Ascending aorta (tissue), 2 donors: ENCODE measurements around the gene TMEM266. TPM values are rescaled to one million over a fixed set of nuclear protein-coding genes. Genes with fewer than 3 reads are reported as not detected.

Experiments used
- DNase-seq, 2 donors: peaks; one replicate each; pipeline ENCODE4 v3.0.0-alpha.2; 2019; ENCODE audit warnings: low spot score in 2 of 2
- H3K27ac ChIP-seq, 2 donors: fragments of 200-600 bp; sonication (generic); one replicate each; pipeline ENCODE4 v1.5.1; 2016 to 2017; ENCODE audit warnings: mild to moderate bottlenecking in 1 of 2
- H3K27me3 ChIP-seq: fragments of 200-600 bp; sonication (generic); one replicate; pipeline ENCODE4 v1.5.1; 2017
- H3K36me3 ChIP-seq, 2 donors: fragments of 200-600 bp; sonication (generic); one replicate each; pipeline ENCODE4 v1.5.1; 2016
- H3K4me1 ChIP-seq, 2 donors: fragments of 200-600 bp; sonication (generic); one replicate each; pipeline ENCODE4 v1.5.1; 2016 to 2017; ENCODE audit warnings: mild to moderate bottlenecking in 1 of 2
- H3K4me3 ChIP-seq, 2 donors: fragments of 200-600 bp; sonication (generic); one replicate each; pipeline ENCODE4 v1.5.1; 2016 to 2017; ENCODE audit warnings: mild to moderate bottlenecking in 1 of 2
- H3K9me3 ChIP-seq, 2 donors: fragments of 200-600 bp; sonication (generic); one replicate each; pipeline ENCODE4 v1.5.1; 2016
- CTCF ChIP-seq, 3 experiments: fragments of 200-600 bp in 2 of 3; fragments of 450-650 bp in 1 of 3; sonication (generic) in 2 of 3; IDR thresholded peaks; one replicate each; pipeline ENCODE4 v1.5.1; 2016 to 2019; ENCODE audit warnings: antibody characterized with exemption in 3 of 3, mild to moderate bottlenecking in 1 of 3, moderate library complexity in 1 of 3
- intact Hi-C: fragments of 100-400 bp; cut with DNase I; formaldehyde crosslinking; loops from one replicate; pipeline ENCODE4 v1.15.1; 2023
- total RNA-seq: library from RNA; depleted of rRNA; stranded (reverse); fragments of >200 nt; gene quantifications from one replicate; pipeline ENCODE4 v1.1.0, GENCODE V29; 2016

TMEM266 gene
- total RNA-seq, 1 donor from 2014 or later, result not detected

GRCh38 chr15:76116138-76116885 lies 56.5 kb downstream of the TMEM266 start:
- DNase-seq, result no peak
- no peaks in the 10 kb centered on the region for H3K4me1 ChIP-seq
- H3K4me3 ChIP-seq, result no peak overlapping the region
- H3K36me3 ChIP-seq, result no peaks in the 10 kb centered on the region
- no peak for TF ChIP-seq CTCF (IDR thresholded peaks at IDR 0.05)
- H3K27ac ChIP-seq, result no peak overlapping the region
- no peaks in the 10 kb centered on the region for H3K9me3 ChIP-seq
- H3K27me3 ChIP-seq, result no peaks in the 10 kb centered on the region
- intact Hi-C loops, result no loop called here

DNA sequence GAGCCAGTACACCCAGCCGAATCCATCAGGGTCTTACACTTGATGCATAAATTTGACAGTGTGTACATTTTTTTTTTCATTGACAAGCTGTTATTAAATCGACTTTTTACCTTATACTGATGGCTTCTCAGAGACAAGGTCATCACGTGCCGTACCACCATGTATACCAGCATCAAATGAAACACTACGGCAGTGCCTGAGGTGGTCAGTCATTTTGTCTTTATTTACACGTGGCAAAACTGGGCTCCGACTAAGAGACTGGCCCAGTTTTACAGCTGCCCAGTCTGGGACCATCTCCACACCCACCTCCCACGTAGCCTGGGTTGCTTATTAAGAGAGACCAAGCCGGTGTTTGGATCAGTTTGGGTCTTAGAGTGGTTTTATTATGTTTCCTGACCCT lies 57.4 kb downstream of the TMEM266 start:
- DNase-seq, result no peak
- Histone ChIP-seq H3K4me3 (no peak overlapping the region), H3K36me3 (no peaks in the 10 kb centered on the region), H3K9me3 (no peaks in the 10 kb centered on the region), H3K4me1 (no peaks in the 10 kb centered on the region), H3K27me3 (no peaks in the 10 kb centered on the region), H3K27ac (no peak overlapping the region)
- TF ChIP-seq CTCF (IDR thresholded peaks at IDR 0.05), result no peak
- intact Hi-C loops, result no loop called here

GRCh38 chr15:76118767-76119166 lies 59.0 kb downstream of the TMEM266 start:
- no peak overlapping the region for H3K4me3 ChIP-seq
- no peak overlapping the region for H3K27ac ChIP-seq
- H3K9me3 ChIP-seq, result no peaks in the 10 kb centered on the region
- intact Hi-C loops, result no loop called here
- no peaks in the 10 kb centered on the region for H3K36me3 ChIP-seq
- TF ChIP-seq CTCF (IDR thresholded peaks at IDR 0.05), result no peak
- no peaks in the 10 kb centered on the region for H3K4me1 ChIP-seq
- DNase-seq, result no peak
- H3K27me3 ChIP-seq, result no peaks in the 10 kb centered on the region

DNA sequence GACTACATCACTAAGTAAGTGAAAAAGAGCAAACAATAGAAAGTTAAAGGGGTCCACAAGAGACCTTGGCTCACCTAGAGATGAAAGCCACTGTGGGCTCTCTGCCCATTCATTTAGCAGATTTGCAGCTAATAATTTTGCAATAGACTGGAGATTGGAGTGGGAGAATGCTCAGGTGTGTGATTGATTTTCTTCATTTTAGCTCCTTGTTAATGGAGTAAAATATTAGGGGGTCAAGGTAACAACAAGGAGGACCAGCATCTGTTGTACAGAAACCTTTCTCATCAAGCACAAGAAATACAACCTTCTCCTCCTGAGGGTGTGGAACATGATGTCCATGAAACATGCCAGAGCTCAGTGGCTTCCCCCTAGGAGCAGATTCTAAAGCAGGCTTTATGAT lies 63.2 kb downstream of the TMEM266 start:
- Histone ChIP-seq H3K36me3 (no peaks in the 10 kb centered on the region), H3K4me3 (no peak overlapping the region), H3K27me3 (no peaks in the 10 kb centered on the region), H3K9me3 (no peaks in the 10 kb centered on the region), H3K27ac (no peak overlapping the region), H3K4me1 (no peaks in the 10 kb centered on the region)
- DNase-seq, result no peak
- no peak for TF ChIP-seq CTCF (IDR thresholded peaks at IDR 0.05)
- intact Hi-C loops, result no loop called here

DNA sequence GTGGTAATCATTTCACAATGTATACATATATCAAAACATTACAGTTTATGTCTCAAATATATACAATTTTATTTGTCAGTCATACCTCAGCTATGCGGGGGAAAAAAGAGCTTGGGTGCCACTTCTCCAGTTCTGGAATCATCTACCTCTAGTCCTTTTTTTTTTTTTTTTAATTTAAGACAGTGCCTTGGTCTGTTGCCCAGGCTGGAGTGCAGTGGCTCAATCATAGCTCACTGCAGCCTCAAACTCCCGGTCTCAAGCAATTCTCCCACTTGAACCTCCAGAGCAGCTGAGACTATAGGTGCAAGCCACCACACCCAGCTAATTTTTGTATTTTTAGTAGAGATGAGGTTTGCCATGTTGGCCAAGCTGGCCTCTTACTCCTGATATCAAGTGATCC lies 67.4 kb downstream of the TMEM266 start:
- intact Hi-C loops, result no loop called here
- Histone ChIP-seq H3K9me3 (no peaks in the 10 kb centered on the region), H3K27ac (no peak overlapping the region), H3K4me3 (no peak overlapping the region), H3K27me3 (no peaks in the 10 kb centered on the region), H3K36me3 (no peaks in the 10 kb centered on the region), H3K4me1 (no peaks in the 10 kb centered on the region)
- DNase-seq, result no peak
- no peak for TF ChIP-seq CTCF (IDR thresholded peaks at IDR 0.05)

- no peak for DNase-seq
- no peak for TF ChIP-seq CTCF (IDR thresholded peaks at IDR 0.05)
- H3K27me3 ChIP-seq, result no peaks in the 10 kb centered on the region
Observed at GRCh38 chr15:76127880-76128279, 68.1 kb downstream of the TMEM266 start.

More at GRCh38 chr15:76127880-76128279, 68.1 kb downstream of the TMEM266 start:
- Histone ChIP-seq H3K4me3 (no peak overlapping the region), H3K27ac (no peak overlapping the region), H3K9me3 (no peaks in the 10 kb centered on the region), H3K36me3 (no peaks in the 10 kb centered on the region), H3K4me1 (no peaks in the 10 kb centered on the region)
- intact Hi-C loops, result no loop called here
